Adipocyte (in vitro differentiated cells): ENCODE data around the gene TMIGD3.

ENCODE experiments used
- DNase-seq: peaks from one replicate; pipeline ENCODE4 v3.0.0-alpha.2; 2015; ENCODE audit warnings: low read depth
- H3K27me3 ChIP-seq: replicated peaks from 2 replicates; pipeline ENCODE4 v1.7.0; 2013; ENCODE audit warnings: mild to moderate bottlenecking, low read length, moderate library complexity; ENCODE audit not compliant: control insufficient read depth, insufficient read depth
- H3K36me3 ChIP-seq: 2 replicates; pipeline ENCODE4 v1.7.0; 2013; ENCODE audit warnings: low read length, mild to moderate bottlenecking, moderate library complexity; ENCODE audit not compliant: control insufficient read depth, insufficient read depth, severe bottlenecking
- H3K4me1 ChIP-seq: 2 replicates; pipeline ENCODE4 v1.7.0; 2013; ENCODE audit warnings: mild to moderate bottlenecking, low read length, moderate library complexity; ENCODE audit not compliant: control insufficient read depth, insufficient read depth
- H3K4me3 ChIP-seq: 2 replicates; pipeline ENCODE4 v1.7.0; 2013; ENCODE audit warnings: mild to moderate bottlenecking, low read length, moderate library complexity
- H3K9ac ChIP-seq: 2 replicates; pipeline ENCODE4 v1.7.0; 2013; ENCODE audit warnings: mild to moderate bottlenecking, low read length, moderate library complexity
- H3K9me3 ChIP-seq: 2 replicates; pipeline ENCODE4 v1.7.0; 2013; ENCODE audit warnings: mild to moderate bottlenecking, low read length, moderate library complexity; ENCODE audit not compliant: control insufficient read depth

The TMIGD3 gene

GRCh38 chr1:111517469-111518225 lies 14.2 kb upstream of the TMIGD3 start:
- H3K9ac ChIP-seq, result no peak overlapping the region
- no peaks in the 10 kb centered on the region for H3K9me3 ChIP-seq
- H3K27me3 ChIP-seq, result no peaks in the 10 kb centered on the region
- no peaks in the 10 kb centered on the region for H3K36me3 ChIP-seq
- H3K4me3 ChIP-seq, result no peak overlapping the region
- H3K4me1 ChIP-seq, result peaks cover 4% of the 10 kb centered on the region
- no peak for DNase-seq

GRCh38 chr1:111516005-111516535 lies 12.6 kb upstream of the TMIGD3 start:
- Histone ChIP-seq H3K4me3 (peak overlapping the region; percentile 46), H3K4me1 (peaks cover 4% of the 10 kb centered on the region), H3K9ac (peak overlapping the region; percentile 8), H3K9me3 (no peaks in the 10 kb centered on the region), H3K27me3 (no peaks in the 10 kb centered on the region), H3K36me3 (no peaks in the 10 kb centered on the region)
- peak; percentile 24 for DNase-seq

- no peaks in the 10 kb centered on the region for H3K9me3 ChIP-seq
- peak overlapping the region; percentile 8 for H3K9ac ChIP-seq
- H3K27me3 ChIP-seq, result no peaks in the 10 kb centered on the region
- H3K36me3 ChIP-seq, result no peaks in the 10 kb centered on the region
- peaks cover 5% of the 10 kb centered on the region for H3K4me1 ChIP-seq
- peak overlapping the region; percentile 46 for H3K4me3 ChIP-seq
- DNase-seq, result peak; percentile 54
Observed at GRCh38 chr1:111515291-111516004, 12.0 kb upstream of the TMIGD3 start.

GRCh38 chr1:111513410-111514020 lies 10.1 kb upstream of the TMIGD3 start:
- no peak overlapping the region for H3K4me3 ChIP-seq
- no peaks in the 10 kb centered on the region for H3K9me3 ChIP-seq
- peaks cover 21% of the 10 kb centered on the region for H3K4me1 ChIP-seq
- DNase-seq, result no peak
- no peaks in the 10 kb centered on the region for H3K36me3 ChIP-seq
- no peak overlapping the region for H3K9ac ChIP-seq
- H3K27me3 ChIP-seq, result no peaks in the 10 kb centered on the region

- DNase-seq, result no peak
Observed at GRCh38 chr1:111512931-111513330, 9.5 kb upstream of the TMIGD3 start.

GRCh38 chr1:111512132-111512889 lies 8.9 kb upstream of the TMIGD3 start:
- Histone ChIP-seq H3K36me3 (no peaks in the 10 kb centered on the region), H3K4me3 (no peak overlapping the region), H3K9me3 (no peaks in the 10 kb centered on the region), H3K27me3 (no peaks in the 10 kb centered on the region), H3K9ac (no peak overlapping the region), H3K4me1 (peaks cover 31% of the 10 kb centered on the region)
- DNase-seq, result no peak

More at GRCh38 chr1:111512931-111513330, 9.5 kb upstream of the TMIGD3 start:
- H3K9me3 ChIP-seq, result no peaks in the 10 kb centered on the region
- no peaks in the 10 kb centered on the region for H3K27me3 ChIP-seq
- no peaks in the 10 kb centered on the region for H3K36me3 ChIP-seq
- no peak overlapping the region for H3K9ac ChIP-seq
- H3K4me3 ChIP-seq, result no peak overlapping the region
- peaks cover 25% of the 10 kb centered on the region for H3K4me1 ChIP-seq

- no peaks in the 10 kb centered on the region for H3K27me3 ChIP-seq
- no peak overlapping the region for H3K9ac ChIP-seq
- peaks cover 33% of the 10 kb centered on the region for H3K4me1 ChIP-seq
- DNase-seq, result no peak
- no peaks in the 10 kb centered on the region for H3K9me3 ChIP-seq
- no peak overlapping the region for H3K4me3 ChIP-seq
- H3K36me3 ChIP-seq, result no peaks in the 10 kb centered on the region
Observed at GRCh38 chr1:111511370-111511769, 7.9 kb upstream of the TMIGD3 start.

GRCh38 chr1:111509997-111510375 lies 6.6 kb upstream of the TMIGD3 start:
- Histone ChIP-seq H3K9me3 (no peaks in the 10 kb centered on the region), H3K27me3 (no peaks in the 10 kb centered on the region), H3K36me3 (no peaks in the 10 kb centered on the region), H3K9ac (no peak overlapping the region), H3K4me1 (peaks cover 29% of the 10 kb centered on the region), H3K4me3 (no peak overlapping the region)
- no peak for DNase-seq

GRCh38 chr1:111507411-111508201 lies 4.2 kb upstream of the TMIGD3 start:
- Histone ChIP-seq H3K9ac (peak overlapping the region; percentile 79), H3K27me3 (peaks cover 8% of the 10 kb centered on the region), H3K9me3 (no peaks in the 10 kb centered on the region), H3K4me3 (peak overlapping the region; percentile 65), H3K36me3 (no peaks in the 10 kb centered on the region), H3K4me1 (peaks cover 29% of the 10 kb centered on the region)
- DNase-seq, result no peak

GRCh38 chr1:111506561-111506960 lies 3.1 kb upstream of the TMIGD3 start:
- H3K9me3 ChIP-seq, result no peaks in the 10 kb centered on the region
- H3K4me3 ChIP-seq, result no peak overlapping the region
- peaks cover 9% of the 10 kb centered on the region for H3K27me3 ChIP-seq
- peaks cover 29% of the 10 kb centered on the region for H3K4me1 ChIP-seq
- no peak overlapping the region for H3K9ac ChIP-seq
- no peaks in the 10 kb centered on the region for H3K36me3 ChIP-seq
- no peak for DNase-seq
